Adrenal gland (tissue), 5 donors: ENCODE data around the gene EXOC5.

Experiments used
- POLR2A ChIP-seq, 2 donors: fragments of 450-650 bp; IDR thresholded peaks; one replicate each; pipeline ENCODE4 v1.6.1; 2017; ENCODE audit warnings: antibody characterized with exemption in 2 of 2, mild to moderate bottlenecking in 2 of 2, moderate library complexity in 1 of 2
- TF ChIP-seq, protein P1 (sequence below), 6 experiments: fragments of 450-650 bp in 4 of 6; fragments of 200-600 bp in 2 of 6; sonication (generic) in 1 of 6; IDR thresholded peaks; 1 replicate in 5 of 6; 2 replicates in 1 of 6; pipeline versions ENCODE4 v1.5.1 to v1.8.0; 2016 to 2021; ENCODE audit warnings: antibody characterized with exemption in 6 of 6, mild to moderate bottlenecking in 2 of 6, moderate library complexity in 1 of 6
- donor health status: DM: no; HTN: no; CAD: no.

DNA sequence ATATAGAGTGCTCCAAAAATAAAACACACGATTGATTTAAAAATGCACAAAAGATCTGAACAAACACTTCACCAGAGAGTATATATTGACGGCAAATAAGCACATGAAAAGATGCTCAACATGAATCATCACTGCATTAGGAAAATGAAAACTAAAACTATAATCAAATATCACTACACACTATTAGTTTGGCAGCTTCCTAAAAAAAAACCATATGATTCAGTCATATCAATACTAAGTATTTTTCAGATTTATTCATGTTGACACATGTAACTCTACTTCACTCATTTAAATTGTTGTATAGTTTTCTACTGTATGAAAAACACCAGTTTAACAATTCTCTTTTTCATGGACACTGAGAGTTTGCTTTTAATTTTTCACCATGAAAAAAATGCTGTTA lies 41.6 kb downstream of the EXOC5 start:
- TF ChIP-seq, protein P1, sequence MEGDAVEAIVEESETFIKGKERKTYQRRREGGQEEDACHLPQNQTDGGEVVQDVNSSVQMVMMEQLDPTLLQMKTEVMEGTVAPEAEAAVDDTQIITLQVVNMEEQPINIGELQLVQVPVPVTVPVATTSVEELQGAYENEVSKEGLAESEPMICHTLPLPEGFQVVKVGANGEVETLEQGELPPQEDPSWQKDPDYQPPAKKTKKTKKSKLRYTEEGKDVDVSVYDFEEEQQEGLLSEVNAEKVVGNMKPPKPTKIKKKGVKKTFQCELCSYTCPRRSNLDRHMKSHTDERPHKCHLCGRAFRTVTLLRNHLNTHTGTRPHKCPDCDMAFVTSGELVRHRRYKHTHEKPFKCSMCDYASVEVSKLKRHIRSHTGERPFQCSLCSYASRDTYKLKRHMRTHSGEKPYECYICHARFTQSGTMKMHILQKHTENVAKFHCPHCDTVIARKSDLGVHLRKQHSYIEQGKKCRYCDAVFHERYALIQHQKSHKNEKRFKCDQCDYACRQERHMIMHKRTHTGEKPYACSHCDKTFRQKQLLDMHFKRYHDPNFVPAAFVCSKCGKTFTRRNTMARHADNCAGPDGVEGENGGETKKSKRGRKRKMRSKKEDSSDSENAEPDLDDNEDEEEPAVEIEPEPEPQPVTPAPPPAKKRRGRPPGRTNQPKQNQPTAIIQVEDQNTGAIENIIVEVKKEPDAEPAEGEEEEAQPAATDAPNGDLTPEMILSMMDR (IDR thresholded peaks at IDR 0.05) = no peak
- TF ChIP-seq POLR2A (IDR thresholded peaks at IDR 0.05) = no peak
